Choroid plexus epithelial cell (primary cell): ENCODE data around the gene SLC46A2.

Experiments
- DNase-seq: peaks from one replicate; pipeline ENCODE4 v3.0.0-alpha.2; 2010; ENCODE audit warnings: low read depth
- H3K4me3 ChIP-seq: 2 replicates; pipeline ENCODE4 v1.5.1; 2011; ENCODE audit warnings: low read depth, mild to moderate bottlenecking, control low read depth, low read length, moderate library complexity
- TF ChIP-seq, protein P1 (sequence below): conservative IDR thresholded peaks from 2 replicates; pipeline ENCODE4 v1.5.1; 2011; ENCODE audit warnings: low read depth, mild to moderate bottlenecking, control low read depth, inconsistent platforms, low read length, moderate library complexity

SLC46A2 gene

DNA sequence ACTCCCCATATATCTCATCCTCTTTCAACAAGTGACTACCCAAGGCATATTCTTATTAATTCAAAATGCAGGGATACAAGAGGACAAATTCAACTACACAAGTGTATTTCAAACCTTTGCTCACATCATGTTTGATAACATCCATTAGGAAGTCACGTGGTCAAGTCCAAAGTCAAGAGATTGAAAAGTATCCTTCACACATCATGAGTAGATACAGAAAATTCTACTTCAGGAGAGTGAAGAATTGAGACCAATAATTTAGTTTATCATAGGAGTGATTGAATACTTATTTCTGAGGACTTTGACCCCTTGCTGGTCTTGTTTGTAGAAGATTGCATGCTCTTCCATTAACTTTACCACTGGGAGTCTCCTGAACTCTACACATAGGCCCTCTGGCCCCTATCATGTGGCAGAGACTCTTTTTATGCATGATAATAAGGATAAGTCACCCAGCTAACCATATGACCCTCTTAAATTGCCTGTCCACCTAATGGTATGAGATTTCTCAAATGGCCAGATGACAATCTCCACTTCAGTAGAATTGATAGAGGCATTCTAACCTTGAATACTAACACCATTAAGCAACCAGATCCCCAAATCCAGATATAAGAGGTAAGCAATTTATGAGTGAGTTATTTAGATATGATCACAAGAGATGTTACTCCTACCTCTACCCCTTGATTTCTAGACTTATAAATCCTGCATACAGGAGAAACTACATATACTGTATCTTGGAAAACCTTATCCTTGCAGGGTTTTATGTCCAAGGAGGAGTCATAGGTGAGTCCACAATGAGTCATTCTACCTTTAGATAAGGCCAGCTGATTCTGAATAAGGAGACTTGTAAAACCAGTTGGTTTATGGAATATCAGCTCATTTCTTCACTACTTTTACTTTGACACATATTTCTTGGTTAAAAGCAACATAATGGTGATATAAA, 26.6 kb upstream of the SLC46A2 start:
- DNase-seq = no peak
- TF ChIP-seq, protein P1, sequence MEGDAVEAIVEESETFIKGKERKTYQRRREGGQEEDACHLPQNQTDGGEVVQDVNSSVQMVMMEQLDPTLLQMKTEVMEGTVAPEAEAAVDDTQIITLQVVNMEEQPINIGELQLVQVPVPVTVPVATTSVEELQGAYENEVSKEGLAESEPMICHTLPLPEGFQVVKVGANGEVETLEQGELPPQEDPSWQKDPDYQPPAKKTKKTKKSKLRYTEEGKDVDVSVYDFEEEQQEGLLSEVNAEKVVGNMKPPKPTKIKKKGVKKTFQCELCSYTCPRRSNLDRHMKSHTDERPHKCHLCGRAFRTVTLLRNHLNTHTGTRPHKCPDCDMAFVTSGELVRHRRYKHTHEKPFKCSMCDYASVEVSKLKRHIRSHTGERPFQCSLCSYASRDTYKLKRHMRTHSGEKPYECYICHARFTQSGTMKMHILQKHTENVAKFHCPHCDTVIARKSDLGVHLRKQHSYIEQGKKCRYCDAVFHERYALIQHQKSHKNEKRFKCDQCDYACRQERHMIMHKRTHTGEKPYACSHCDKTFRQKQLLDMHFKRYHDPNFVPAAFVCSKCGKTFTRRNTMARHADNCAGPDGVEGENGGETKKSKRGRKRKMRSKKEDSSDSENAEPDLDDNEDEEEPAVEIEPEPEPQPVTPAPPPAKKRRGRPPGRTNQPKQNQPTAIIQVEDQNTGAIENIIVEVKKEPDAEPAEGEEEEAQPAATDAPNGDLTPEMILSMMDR = no peak
- H3K4me3 ChIP-seq = no peak overlapping the region

DNA sequence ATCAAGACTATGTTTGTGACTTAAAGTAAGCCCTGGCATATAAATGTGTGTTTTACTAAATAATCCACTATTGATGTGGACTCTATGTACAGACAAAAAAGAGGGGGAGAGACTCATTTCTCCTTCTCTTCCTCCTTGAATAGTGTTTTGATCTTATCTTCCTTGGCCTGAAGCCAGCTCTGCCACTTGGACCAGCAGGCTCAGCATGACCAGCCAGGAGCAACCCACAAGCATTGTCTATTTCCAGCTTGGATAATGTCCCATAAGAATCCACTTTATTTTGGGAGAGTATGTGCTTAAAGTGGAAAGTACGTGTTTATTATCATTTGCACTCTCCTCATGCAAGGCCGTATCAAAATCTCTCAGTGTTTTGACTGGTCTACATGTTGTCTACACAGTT, 23.8 kb upstream of the SLC46A2 start:
- TF ChIP-seq, protein P1 = no peak
- H3K4me3 ChIP-seq = no peak overlapping the region
- DNase-seq = no peak

- TF ChIP-seq, protein P1 = no peak
- H3K4me3 ChIP-seq = no peak overlapping the region
- DNase-seq = no peak
Observed at GRCh38 chr9:112913326-112913725, 22.6 kb upstream of the SLC46A2 start.

DNA sequence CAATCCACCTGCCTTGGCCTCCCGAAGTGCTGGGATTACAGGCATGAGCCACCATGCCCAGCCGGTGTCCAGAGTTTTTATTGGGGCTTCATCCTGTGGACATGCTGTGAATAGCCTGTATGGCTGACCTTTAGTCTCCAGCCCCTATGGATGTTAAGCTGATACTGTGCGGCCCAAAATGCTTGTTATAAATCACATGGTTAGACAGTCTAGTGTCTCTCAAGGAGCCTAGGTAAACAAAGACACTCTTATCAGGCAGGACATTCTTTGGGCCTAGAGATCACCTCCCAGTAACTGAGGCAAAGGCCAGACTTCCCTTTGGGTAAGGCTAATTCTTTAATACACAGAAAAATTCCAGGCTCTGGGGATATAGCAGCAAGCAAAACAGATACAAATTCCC, 22.0 kb upstream of the SLC46A2 start:
- DNase-seq = no peak
- TF ChIP-seq, protein P1 = no peak
- no peak overlapping the region for H3K4me3 ChIP-seq

DNA sequence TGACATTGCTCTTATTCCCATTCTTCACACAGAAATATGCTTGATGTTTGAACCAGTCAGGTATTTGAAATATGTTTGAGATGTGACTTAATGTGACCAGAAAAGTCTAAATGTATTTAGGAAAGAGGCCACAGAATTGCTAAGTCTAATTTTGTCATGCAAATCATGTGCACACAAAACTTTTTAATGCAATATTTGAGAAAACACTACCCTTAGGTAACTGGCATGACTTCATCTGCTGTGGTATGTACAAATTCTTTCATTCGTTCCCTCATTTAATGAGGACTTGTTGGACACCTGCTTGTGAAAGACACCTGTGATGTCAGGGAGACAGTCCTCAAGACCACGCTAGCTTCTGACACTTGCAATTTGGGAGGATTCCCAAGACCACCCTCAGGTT, 21.1 kb upstream of the SLC46A2 start:
- no peak for DNase-seq
- TF ChIP-seq, protein P1 = no peak

DNA sequence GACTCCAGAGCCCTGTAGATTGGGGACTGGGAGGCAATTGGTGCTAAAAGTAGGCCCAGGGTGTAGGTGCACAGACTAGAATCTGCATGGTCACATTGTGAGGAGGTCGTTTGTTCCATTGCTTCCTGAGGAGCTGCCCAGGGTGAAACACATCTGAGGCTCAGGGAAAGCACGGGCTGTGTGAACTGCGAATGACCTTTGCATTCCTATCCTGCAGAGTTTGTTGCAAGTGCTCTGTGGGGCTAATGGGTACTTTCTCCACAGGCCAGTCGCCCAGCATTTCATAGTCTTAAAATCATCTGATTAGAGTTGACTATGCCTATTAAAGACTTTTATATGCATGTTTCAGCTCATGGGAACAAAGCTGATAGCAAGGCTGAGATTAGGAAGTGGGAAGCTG, 14.4 kb upstream of the SLC46A2 start:
- peak; percentile 21 for DNase-seq
- TF ChIP-seq, protein P1 = no peak
- no peak overlapping the region for H3K4me3 ChIP-seq

More for the DNA sequence above, 21.1 kb upstream of the SLC46A2 start:
- H3K4me3 ChIP-seq = no peak overlapping the region

DNA sequence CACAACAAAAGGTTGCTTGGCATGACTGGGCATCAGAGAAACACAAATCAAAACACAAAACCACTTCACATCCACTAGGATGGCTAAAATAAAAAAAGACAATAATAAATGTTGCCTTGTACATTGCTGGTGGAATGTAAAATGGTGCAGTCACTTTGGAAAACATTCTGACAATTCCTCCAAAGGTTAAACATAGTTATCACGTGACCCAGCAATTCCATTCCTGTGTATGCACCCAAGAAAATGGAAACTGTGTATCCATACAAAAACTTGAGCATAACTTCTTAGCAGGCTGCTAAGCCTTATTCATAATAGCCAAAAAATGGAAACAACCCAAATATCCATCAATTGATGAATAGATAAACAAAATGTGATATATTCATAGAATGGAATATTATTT, 10.2 kb upstream of the SLC46A2 start:
- H3K4me3 ChIP-seq = no peak overlapping the region
- no peak for DNase-seq
- TF ChIP-seq, protein P1 = no peak
